ENCODE measurements around the gene TMEM101. TPM values are rescaled to one million over a fixed set of nuclear protein-coding genes. Genes with fewer than 3 reads are reported as not detected.

The TMEM101 gene
- total and polyA plus RNA-seq, 2 experiments from 2014 or later, result 33.4 to 41.0 TPM

GRCh38 chr17:44012874-44013273, 1.9 kb downstream of the TMEM101 start:
- no peak for DNase-seq (ENCODE audit: low spot score)

GRCh38 chr17:44012391-44012790, 2.4 kb downstream of the TMEM101 start:
- TF ChIP-seq EZH2phosphoT487 (IDR thresholded peaks at IDR 0.05; ENCODE audit: low read depth, severe bottlenecking, unreplicated experiment), result no peak
- no peak for TF ChIP-seq CTCF (IDR thresholded peaks at IDR 0.05; ENCODE audit: poor library complexity)
- TF ChIP-seq EZH2 (IDR thresholded peaks at IDR 0.05; ENCODE audit: borderline replicate concordance), result no peak
- WGBS (ENCODE audit: low lambda C conversion rate, missing lambda C conversion rate), result 76% methylated on average over 3 of the region's 3 CpGs
- Histone ChIP-seq H3K27ac (no peak overlapping the region), H3K9me3 (ENCODE audit: low read depth) (no peaks in the 10 kb centered on the region), H3K79me2 (peaks cover 6% of the 10 kb centered on the region), H3K4me3 (no peak overlapping the region), H4K20me1 (ENCODE audit: insufficient read depth, poor library complexity, severe bottlenecking) (no peaks in the 10 kb centered on the region), H3K4me1 (ENCODE audit: insufficient read depth) (peaks cover 10% of the 10 kb centered on the region), H3K9me2 (replicated peaks; ENCODE audit: insufficient read depth) (no peaks in the 10 kb centered on the region), H2AFZ (no peak overlapping the region), H3K27me3 (no peaks in the 10 kb centered on the region), H3K4me2 (no peak overlapping the region), H3K36me3 (replicated peaks; ENCODE audit: insufficient read depth, low read depth) (no peaks in the 10 kb centered on the region)
- no peak for DNase-seq (ENCODE audit: low spot score)

More at GRCh38 chr17:44012874-44013273, 1.9 kb downstream of the TMEM101 start:
- Histone ChIP-seq H3K36me3 (replicated peaks; ENCODE audit: insufficient read depth, low read depth) (no peaks in the 10 kb centered on the region), H3K4me3 (no peak overlapping the region), H3K79me2 (peaks cover 6% of the 10 kb centered on the region), H4K20me1 (ENCODE audit: insufficient read depth, poor library complexity, severe bottlenecking) (no peaks in the 10 kb centered on the region), H3K9me2 (replicated peaks; ENCODE audit: insufficient read depth) (no peaks in the 10 kb centered on the region), H3K4me2 (no peak overlapping the region), H3K9me3 (ENCODE audit: low read depth) (no peaks in the 10 kb centered on the region), H3K27ac (no peak overlapping the region), H3K4me1 (ENCODE audit: insufficient read depth) (peaks cover 10% of the 10 kb centered on the region), H3K27me3 (no peaks in the 10 kb centered on the region), H2AFZ (no peak overlapping the region)
- WGBS (ENCODE audit: low lambda C conversion rate, missing lambda C conversion rate), result 96% methylated on average over 14 of the region's 14 CpGs
- no peak for TF ChIP-seq EZH2phosphoT487 (IDR thresholded peaks at IDR 0.05; ENCODE audit: low read depth, severe bottlenecking, unreplicated experiment)
- no peak for TF ChIP-seq CTCF (IDR thresholded peaks at IDR 0.05; ENCODE audit: poor library complexity)
- TF ChIP-seq EZH2 (IDR thresholded peaks at IDR 0.05; ENCODE audit: borderline replicate concordance), result no peak

GRCh38 chr17:44011876-44012275, 2.9 kb downstream of the TMEM101 start:
- DNase-seq (ENCODE audit: low spot score), result no peak
- peak overlapping the region; percentile 33 for H3K27ac ChIP-seq
- H3K4me3 ChIP-seq, result no peak overlapping the region
- H4K20me1 ChIP-seq (ENCODE audit: insufficient read depth, poor library complexity, severe bottlenecking), result no peaks in the 10 kb centered on the region
- 95% methylated on average over 9 of the region's 9 CpGs for WGBS (ENCODE audit: low lambda C conversion rate, missing lambda C conversion rate)
- H3K4me1 ChIP-seq (ENCODE audit: insufficient read depth), result peaks cover 10% of the 10 kb centered on the region
- peaks cover 6% of the 10 kb centered on the region for H3K79me2 ChIP-seq
- no peaks in the 10 kb centered on the region for H3K9me3 ChIP-seq (ENCODE audit: low read depth)
- no peaks in the 10 kb centered on the region for H3K36me3 ChIP-seq (replicated peaks; ENCODE audit: insufficient read depth, low read depth)
- no peaks in the 10 kb centered on the region for H3K27me3 ChIP-seq
- H2AFZ ChIP-seq, result no peak overlapping the region
- no peaks in the 10 kb centered on the region for H3K9me2 ChIP-seq (replicated peaks; ENCODE audit: insufficient read depth)
- H3K4me2 ChIP-seq, result no peak overlapping the region
- TF ChIP-seq CTCF (IDR thresholded peaks at IDR 0.05; ENCODE audit: poor library complexity), result no peak
- TF ChIP-seq EZH2 (IDR thresholded peaks at IDR 0.05; ENCODE audit: borderline replicate concordance), result no peak
- no peak for TF ChIP-seq EZH2phosphoT487 (IDR thresholded peaks at IDR 0.05; ENCODE audit: low read depth, severe bottlenecking, unreplicated experiment)

Measured in hepatocyte (in vitro differentiated cells).